ENCODE results near the gene TEX19.
A peak's percentile ranks its signal among the peaks of the same experiment; 100 is the strongest.

The TEX19 gene

GRCh38 chr17:82349287-82349701, 9.8 kb upstream of the TEX19 start:
- Histone ChIP-seq H3K4me3 (ENCODE audit: low read length in 2 of 2) (no peak overlapping the region), H3K9me3 (ENCODE audit: control insufficient read depth in 2 of 2, low read length in 2 of 2) (no peaks in the 10 kb centered on the region), H3K9ac (ENCODE audit: low read depth in 1 of 2, low read length in 2 of 2) (no peak overlapping the region), H3K27me3 (ENCODE audit: control insufficient read depth in 2 of 2, insufficient read depth in 2 of 2, low read length in 2 of 2) (no peaks in the 10 kb centered on the region), H3K36me3 (ENCODE audit: control insufficient read depth in 2 of 2, insufficient read depth in 2 of 2, low read length in 2 of 2) (no peaks in the 10 kb centered on the region), H3K27ac (ENCODE audit: low read depth in 2 of 2, low read length in 2 of 2) (no peak overlapping the region), H3K4me1 (ENCODE audit: control insufficient read depth in 2 of 2, insufficient read depth in 2 of 2, low read length in 2 of 2) (peaks cover 6 to 16% of the 10 kb centered on the region in 2 donors)

- Histone ChIP-seq H3K9me3 (ENCODE audit: control insufficient read depth in 2 of 2, low read length in 2 of 2) (no peaks in the 10 kb centered on the region), H3K27me3 (ENCODE audit: control insufficient read depth in 2 of 2, insufficient read depth in 2 of 2, low read length in 2 of 2) (no peaks in the 10 kb centered on the region), H3K4me3 (ENCODE audit: low read length in 2 of 2) (no peak overlapping the region), H3K27ac (ENCODE audit: low read depth in 2 of 2, low read length in 2 of 2) (peak overlapping the region in 1 of 2 donors; percentile 61), H3K4me1 (ENCODE audit: control insufficient read depth in 2 of 2, insufficient read depth in 2 of 2, low read length in 2 of 2) (peaks cover 6 to 13% of the 10 kb centered on the region in 2 donors), H3K36me3 (ENCODE audit: control insufficient read depth in 2 of 2, insufficient read depth in 2 of 2, low read length in 2 of 2) (no peaks in the 10 kb centered on the region), H3K9ac (ENCODE audit: low read depth in 1 of 2, low read length in 2 of 2) (no peak overlapping the region)
Measured at GRCh38 chr17:82350182-82351030, 8.6 kb upstream of the TEX19 start.

GRCh38 chr17:82351254-82351712, 7.8 kb upstream of the TEX19 start:
- H3K4me3 ChIP-seq (ENCODE audit: low read length in 2 of 2), result no peak overlapping the region
- no peaks in the 10 kb centered on the region for H3K36me3 ChIP-seq (ENCODE audit: control insufficient read depth in 2 of 2, insufficient read depth in 2 of 2, low read length in 2 of 2)
- no peak overlapping the region for H3K9ac ChIP-seq (ENCODE audit: low read depth in 1 of 2, low read length in 2 of 2)
- H3K9me3 ChIP-seq (ENCODE audit: control insufficient read depth in 2 of 2, low read length in 2 of 2), result no peaks in the 10 kb centered on the region
- H3K4me1 ChIP-seq (ENCODE audit: control insufficient read depth in 2 of 2, insufficient read depth in 2 of 2, low read length in 2 of 2), result peaks cover 6 to 12% of the 10 kb centered on the region in 2 donors
- peak overlapping the region in 1 of 2 donors; percentile 38 for H3K27ac ChIP-seq (ENCODE audit: low read depth in 2 of 2, low read length in 2 of 2)
- H3K27me3 ChIP-seq (ENCODE audit: control insufficient read depth in 2 of 2, insufficient read depth in 2 of 2, low read length in 2 of 2), result peaks cover 0 to under 1% of the 10 kb centered on the region in 2 donors

- Histone ChIP-seq H3K9me3 (ENCODE audit: control insufficient read depth in 2 of 2, low read length in 2 of 2) (no peaks in the 10 kb centered on the region), H3K36me3 (ENCODE audit: control insufficient read depth in 2 of 2, insufficient read depth in 2 of 2, low read length in 2 of 2) (no peaks in the 10 kb centered on the region), H3K4me3 (ENCODE audit: low read length in 2 of 2) (no peak overlapping the region), H3K27me3 (ENCODE audit: control insufficient read depth in 2 of 2, insufficient read depth in 2 of 2, low read length in 2 of 2) (peaks cover 0 to 4% of the 10 kb centered on the region in 2 donors), H3K27ac (ENCODE audit: low read depth in 2 of 2, low read length in 2 of 2) (peak overlapping the region in 1 of 2 donors; percentile 38), H3K9ac (ENCODE audit: low read depth in 1 of 2, low read length in 2 of 2) (no peak overlapping the region), H3K4me1 (ENCODE audit: control insufficient read depth in 2 of 2, insufficient read depth in 2 of 2, low read length in 2 of 2) (peaks cover under 1 to 6% of the 10 kb centered on the region in 2 donors)
Measured at GRCh38 chr17:82351713-82352488, 7.1 kb upstream of the TEX19 start.

GRCh38 chr17:82353484-82353883, 5.6 kb upstream of the TEX19 start:
- Histone ChIP-seq H3K27me3 (ENCODE audit: control insufficient read depth in 2 of 2, insufficient read depth in 2 of 2, low read length in 2 of 2) (peaks cover 0 to 4% of the 10 kb centered on the region in 2 donors), H3K9ac (ENCODE audit: low read depth in 1 of 2, low read length in 2 of 2) (no peak overlapping the region), H3K4me1 (ENCODE audit: control insufficient read depth in 2 of 2, insufficient read depth in 2 of 2, low read length in 2 of 2) (peaks cover 0 to 6% of the 10 kb centered on the region in 2 donors)

GRCh38 chr17:82354804-82355308, 4.2 kb upstream of the TEX19 start:
- H3K4me1 ChIP-seq (ENCODE audit: control insufficient read depth in 2 of 2, insufficient read depth in 2 of 2, low read length in 2 of 2), result peaks cover 0 to 4% of the 10 kb centered on the region in 2 donors
- H3K9me3 ChIP-seq (ENCODE audit: control insufficient read depth in 2 of 2, low read length in 2 of 2), result no peaks in the 10 kb centered on the region
- no peak overlapping the region for H3K4me3 ChIP-seq (ENCODE audit: low read length in 2 of 2)
- no peak overlapping the region for H3K9ac ChIP-seq (ENCODE audit: low read depth in 1 of 2, low read length in 2 of 2)
- no peaks in the 10 kb centered on the region for H3K36me3 ChIP-seq (ENCODE audit: control insufficient read depth in 2 of 2, insufficient read depth in 2 of 2, low read length in 2 of 2)
- H3K27ac ChIP-seq (ENCODE audit: low read depth in 2 of 2, low read length in 2 of 2), result no peak overlapping the region
- H3K27me3 ChIP-seq (ENCODE audit: control insufficient read depth in 2 of 2, insufficient read depth in 2 of 2, low read length in 2 of 2), result peaks cover 0 to 4% of the 10 kb centered on the region in 2 donors

More at GRCh38 chr17:82353484-82353883, 5.6 kb upstream of the TEX19 start:
- H3K9me3 ChIP-seq (ENCODE audit: control insufficient read depth in 2 of 2, low read length in 2 of 2), result no peaks in the 10 kb centered on the region
- H3K4me3 ChIP-seq (ENCODE audit: low read length in 2 of 2), result no peak overlapping the region
- H3K36me3 ChIP-seq (ENCODE audit: control insufficient read depth in 2 of 2, insufficient read depth in 2 of 2, low read length in 2 of 2), result no peaks in the 10 kb centered on the region
- no peak overlapping the region for H3K27ac ChIP-seq (ENCODE audit: low read depth in 2 of 2, low read length in 2 of 2)

- H3K9me3 ChIP-seq (ENCODE audit: control insufficient read depth in 2 of 2, low read length in 2 of 2), result no peaks in the 10 kb centered on the region
- no peak overlapping the region for H3K9ac ChIP-seq (ENCODE audit: low read depth in 1 of 2, low read length in 2 of 2)
- H3K27me3 ChIP-seq (ENCODE audit: control insufficient read depth in 2 of 2, insufficient read depth in 2 of 2, low read length in 2 of 2), result peaks cover 0 to 4% of the 10 kb centered on the region in 2 donors
- H3K4me1 ChIP-seq (ENCODE audit: control insufficient read depth in 2 of 2, insufficient read depth in 2 of 2, low read length in 2 of 2), result no peaks in the 10 kb centered on the region
- H3K27ac ChIP-seq (ENCODE audit: low read depth in 2 of 2, low read length in 2 of 2), result no peak overlapping the region
- H3K4me3 ChIP-seq (ENCODE audit: low read length in 2 of 2), result no peak overlapping the region
- no peaks in the 10 kb centered on the region for H3K36me3 ChIP-seq (ENCODE audit: control insufficient read depth in 2 of 2, insufficient read depth in 2 of 2, low read length in 2 of 2)
Measured at GRCh38 chr17:82355770-82356427, 3.1 kb upstream of the TEX19 start.

- peaks cover 0 to 4% of the 10 kb centered on the region in 2 donors for H3K27me3 ChIP-seq (ENCODE audit: control insufficient read depth in 2 of 2, insufficient read depth in 2 of 2, low read length in 2 of 2)
- H3K9ac ChIP-seq (ENCODE audit: low read depth in 1 of 2, low read length in 2 of 2), result no peak overlapping the region
- H3K9me3 ChIP-seq (ENCODE audit: control insufficient read depth in 2 of 2, low read length in 2 of 2), result no peaks in the 10 kb centered on the region
- H3K4me1 ChIP-seq (ENCODE audit: control insufficient read depth in 2 of 2, insufficient read depth in 2 of 2, low read length in 2 of 2), result no peaks in the 10 kb centered on the region
- H3K4me3 ChIP-seq (ENCODE audit: low read length in 2 of 2), result no peak overlapping the region
- H3K27ac ChIP-seq (ENCODE audit: low read depth in 2 of 2, low read length in 2 of 2), result no peak overlapping the region
- no peaks in the 10 kb centered on the region for H3K36me3 ChIP-seq (ENCODE audit: control insufficient read depth in 2 of 2, insufficient read depth in 2 of 2, low read length in 2 of 2)
Measured at GRCh38 chr17:82356845-82357355, 2.1 kb upstream of the TEX19 start.

GRCh38 chr17:82357394-82357793, 1.7 kb upstream of the TEX19 start:
- Histone ChIP-seq H3K27me3 (ENCODE audit: control insufficient read depth in 2 of 2, insufficient read depth in 2 of 2, low read length in 2 of 2) (peaks cover 0 to 4% of the 10 kb centered on the region in 2 donors), H3K4me1 (ENCODE audit: control insufficient read depth in 2 of 2, insufficient read depth in 2 of 2, low read length in 2 of 2) (no peaks in the 10 kb centered on the region), H3K36me3 (ENCODE audit: control insufficient read depth in 2 of 2, insufficient read depth in 2 of 2, low read length in 2 of 2) (no peaks in the 10 kb centered on the region), H3K9me3 (ENCODE audit: control insufficient read depth in 2 of 2, low read length in 2 of 2) (no peaks in the 10 kb centered on the region), H3K4me3 (ENCODE audit: low read length in 2 of 2) (no peak overlapping the region), H3K9ac (ENCODE audit: low read depth in 1 of 2, low read length in 2 of 2) (no peak overlapping the region), H3K27ac (ENCODE audit: low read depth in 2 of 2, low read length in 2 of 2) (no peak overlapping the region)
